Activated CD8-positive, alpha-beta memory T cell treated with anti-CD3 and anti-CD28 coated beads for 4 hours (primary cell): ENCODE results near the gene USH1G.

Experiments used
- DNase-seq, 2 donors: peaks; one replicate each; pipeline ENCODE4 v3.0.0-alpha.2; 2020; ENCODE audit warnings: low read depth in 2 of 2

Gene USH1G

DNA sequence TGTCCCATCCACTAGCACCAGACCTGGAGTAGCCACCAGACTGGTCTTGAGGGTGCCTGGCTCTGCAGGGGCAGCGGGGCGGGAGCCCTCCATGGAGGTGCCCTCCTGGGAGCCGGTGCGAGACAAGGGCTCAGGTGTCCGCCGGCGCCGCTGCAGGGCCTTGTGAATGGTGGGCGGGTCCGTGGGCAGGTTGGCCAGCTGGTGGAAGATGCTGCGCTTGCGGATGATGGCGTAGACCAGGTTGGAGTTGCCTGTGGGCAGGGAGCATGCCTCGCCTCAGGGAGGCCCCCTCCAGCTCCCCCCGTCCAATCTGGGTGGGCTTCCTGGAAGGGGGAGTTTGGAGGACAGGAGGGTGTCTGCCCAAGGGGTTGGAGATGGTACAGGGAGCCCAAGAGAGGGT, 31.1 kb upstream of the USH1G start:
- DNase-seq: no peak

GRCh38 chr17:74953134-74953687, 30.2 kb upstream of the USH1G start:
- DNase-seq: no peak

DNA sequence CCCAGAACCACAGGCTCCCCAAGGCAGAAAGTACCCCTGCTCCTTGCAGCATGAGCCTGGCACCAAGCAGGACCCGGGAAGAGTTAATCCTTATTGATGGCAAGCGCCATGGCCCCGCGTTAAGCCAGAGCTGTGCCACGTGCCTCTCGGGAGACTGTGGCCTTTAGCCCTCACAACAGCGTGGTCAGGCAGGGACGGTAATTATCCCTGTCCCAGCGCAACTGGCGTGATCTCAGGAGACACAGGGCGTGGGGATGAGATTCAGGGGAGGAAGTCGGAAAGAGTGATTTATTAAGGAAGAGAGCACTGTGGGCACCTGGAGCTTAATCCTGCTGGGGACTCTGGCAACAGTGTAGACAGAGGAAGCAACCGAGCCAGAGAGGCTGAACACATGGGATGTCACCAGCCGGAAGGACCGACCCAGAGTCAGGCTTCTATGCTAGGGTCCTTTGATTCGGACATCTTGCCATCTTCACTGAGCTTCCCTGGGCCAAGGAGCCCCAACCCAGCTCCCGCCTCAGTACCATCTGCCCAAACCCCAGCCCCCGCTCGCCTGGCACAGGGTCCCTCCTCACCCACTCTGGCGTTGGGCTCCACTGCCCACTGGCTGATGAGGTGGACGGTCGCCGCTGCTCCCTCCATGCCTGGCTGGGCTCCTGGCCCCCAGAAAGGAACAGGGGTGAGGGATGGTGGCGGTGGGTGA, 29.5 kb upstream of the USH1G start:
- no peak for DNase-seq

- DNase-seq: no peak
Observed at GRCh38 chr17:74951680-74952421, 28.8 kb upstream of the USH1G start.

- no peak for DNase-seq
Observed at GRCh38 chr17:74951065-74951464, 28.0 kb upstream of the USH1G start.

GRCh38 chr17:74950207-74950606, 27.2 kb upstream of the USH1G start:
- no peak for DNase-seq

- no peak for DNase-seq
Observed at GRCh38 chr17:74949455-74950115, 26.5 kb upstream of the USH1G start.

- no peak for DNase-seq
Observed at GRCh38 chr17:74947041-74947754, 24.1 kb upstream of the USH1G start.

GRCh38 chr17:74946641-74947040, 23.6 kb upstream of the USH1G start:
- no peak for DNase-seq

GRCh38 chr17:74945543-74945942, 22.5 kb upstream of the USH1G start:
- DNase-seq: no peak

DNA sequence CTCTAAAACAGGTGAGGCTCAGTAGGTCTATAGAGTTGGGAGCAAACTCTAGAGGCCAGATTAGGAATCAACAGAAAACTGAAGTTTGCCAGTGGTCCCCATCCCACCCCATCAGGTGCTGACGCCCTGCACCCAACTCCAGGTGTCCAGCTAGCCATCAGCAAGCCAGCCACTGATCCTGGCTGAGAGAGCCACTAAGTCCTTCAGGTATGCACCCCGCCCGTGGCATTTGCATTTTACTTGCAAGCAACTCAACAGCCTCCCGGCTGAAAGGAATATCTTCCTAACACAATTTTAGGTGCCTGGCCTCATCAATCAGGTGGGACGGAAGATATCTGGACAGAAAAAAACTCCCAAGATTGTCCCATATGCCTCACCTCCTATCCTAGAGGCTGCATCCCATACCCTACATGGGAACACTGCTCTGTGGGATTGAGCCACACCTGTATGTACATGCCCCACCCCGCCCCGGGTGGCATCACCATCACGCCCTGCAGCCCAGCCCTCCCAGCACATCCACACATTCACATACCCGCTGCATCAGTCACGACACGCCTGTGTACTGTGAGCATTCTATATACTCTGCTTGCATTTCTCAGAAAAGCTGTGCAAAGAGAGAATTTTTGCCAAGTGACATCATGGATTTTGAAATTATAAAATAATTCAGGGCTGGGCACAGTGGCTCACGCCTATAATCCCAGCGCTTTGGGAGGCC, 20.9 kb upstream of the USH1G start:
- no peak for DNase-seq

GRCh38 chr17:74941128-74941725, 18.2 kb upstream of the USH1G start:
- DNase-seq: no peak

DNA sequence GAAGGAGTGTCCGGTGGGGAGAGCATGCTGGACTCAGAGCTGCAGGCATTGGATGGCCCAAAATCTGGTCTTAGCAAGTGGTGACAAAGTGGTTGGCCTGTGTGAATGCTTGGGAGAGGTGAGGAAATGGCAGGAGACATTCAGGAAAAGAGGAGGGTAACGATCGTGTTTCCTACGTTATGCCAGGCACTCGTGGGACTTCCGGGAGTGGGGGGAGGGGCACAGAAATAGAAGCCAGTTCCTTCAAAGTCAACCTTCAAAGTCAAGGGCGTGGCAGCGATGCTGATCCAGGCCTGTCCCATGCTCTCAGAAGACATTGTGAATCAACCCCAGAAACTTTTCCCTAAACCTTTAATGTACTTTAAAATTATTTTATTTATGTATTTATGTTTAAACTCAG, 16.5 kb upstream of the USH1G start:
- DNase-seq: no peak

DNA sequence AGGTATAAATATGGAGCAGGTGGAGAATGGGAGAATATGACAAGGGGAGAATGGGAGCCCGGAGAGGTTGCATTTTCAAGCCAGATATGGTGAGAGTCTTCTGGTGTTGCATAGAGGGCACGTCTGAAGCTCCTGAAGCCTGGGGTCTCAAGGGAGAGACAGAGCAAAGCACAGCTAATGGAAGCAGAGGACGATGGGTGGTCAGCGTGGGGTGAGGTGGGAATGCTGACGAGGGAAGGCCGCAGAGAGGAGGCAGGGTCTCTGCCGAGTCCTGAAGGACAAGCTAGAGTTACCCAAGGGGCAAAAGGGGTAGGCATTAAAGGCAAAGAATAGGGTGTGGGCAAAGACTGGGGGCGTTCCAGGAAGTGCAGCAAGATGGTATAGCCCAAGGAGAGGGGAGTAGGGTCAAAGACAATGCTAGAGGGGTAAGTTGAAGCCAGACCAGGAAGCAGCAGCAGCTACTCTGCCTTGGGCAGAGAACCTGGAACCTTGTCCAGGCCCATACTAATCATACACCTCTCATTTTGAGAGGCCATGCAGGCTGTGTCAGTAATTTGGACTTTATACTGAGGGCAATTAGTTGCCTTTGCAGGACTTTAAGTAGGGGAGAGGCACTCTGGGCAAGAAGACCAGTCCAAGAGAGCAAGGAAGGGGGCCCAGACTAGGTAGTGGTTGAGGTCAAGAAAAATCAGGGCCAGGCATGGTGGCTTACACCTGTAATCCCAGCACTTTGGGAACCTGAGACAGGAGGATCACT, 15.3 kb upstream of the USH1G start:
- no peak for DNase-seq

GRCh38 chr17:74937064-74938051, 14.3 kb upstream of the USH1G start:
- DNase-seq: no peak

- DNase-seq: no peak
Observed at GRCh38 chr17:74936470-74936799, 13.4 kb upstream of the USH1G start.

GRCh38 chr17:74935585-74936469, 12.8 kb upstream of the USH1G start, which contains the start of gene OTOP3:
TSS of gene OTOP3 (plus strand) at chr17:74935898. CDS start at chr17:74935922, 24 bp downstream.
- no peak for DNase-seq

- no peak for DNase-seq
Observed at GRCh38 chr17:74935048-74935447, 12.0 kb upstream of the USH1G start.
